Endothelial cell of umbilical vein (primary cell): ENCODE data around the gene MAST4. TPM values are rescaled to one million over a fixed set of nuclear protein-coding genes. Genes with fewer than 3 reads are reported as not detected.

Experiments used
- BruUV-seq: library from RNA; stranded (reverse); fragments of 400-500 nt; replicated peaks from 2 replicates; lab custom pipeline; 2021; lab: Mats Ljungman, UMichigan
- CTCF ChIA-PET: fragments of 300-600, 350-600 bp; sonication (Branson Sonifier 250); formaldehyde crosslinking; loops from one replicate; lab custom pipeline; 2021; ENCODE audit warnings: antibody characterized with exemption, inconsistent platforms; lab: Charles Lee
- POLR2A ChIA-PET: fragments of 300-600, 350-600 bp; sonication (Branson Sonifier 250); formaldehyde crosslinking; loops from one replicate; lab custom pipeline; 2021; ENCODE audit warnings: antibody characterized with exemption, inconsistent platforms; lab: Charles Lee
- DNase-seq: peaks from one replicate; pipeline ENCODE4 v3.0.0-alpha.2; 2011; ENCODE audit warnings: low read depth, low spot score
- FAIRE-seq: peaks from 2 replicates; lab custom pipeline; 2011; peaks lifted over from hg19 to GRCh38; lab: Jason Lieb, UNC
- H2AFZ ChIP-seq: 2 replicates; pipeline ENCODE4 v1.6.0; 2012; ENCODE audit warnings: low read depth, low read length, control low read depth, inconsistent platforms
- H3K27ac ChIP-seq: 2 replicates; pipeline ENCODE4 v1.5.1; 2011; ENCODE audit warnings: low read depth, mild to moderate bottlenecking, control low read depth, low read length, moderate library complexity; ENCODE audit not compliant: insufficient read depth
- H3K27me3 ChIP-seq, 2 experiments: 2 replicates each; pipeline versions ENCODE4 v1.6.0 to v1.6.1; 2011; ENCODE audit warnings: low read length in 2 of 2, mixed read lengths in 1 of 2; ENCODE audit not compliant: control insufficient read depth in 2 of 2, insufficient read depth in 2 of 2
- H3K36me3 ChIP-seq, 2 experiments: 2 replicates in 1 of 2; 3 replicates in 1 of 2; pipeline ENCODE4 v1.5.1; 2011; ENCODE audit warnings: low read length in 2 of 2, mild to moderate bottlenecking in 1 of 2, moderate library complexity in 1 of 2; ENCODE audit not compliant: control insufficient read depth in 2 of 2, insufficient read depth in 2 of 2; ENCODE audit errors: extremely low read depth in 1 of 2
- H3K4me1 ChIP-seq: 3 replicates; pipeline ENCODE4 v1.5.1; 2011; ENCODE audit warnings: mild to moderate bottlenecking, low read length; ENCODE audit not compliant: control insufficient read depth, insufficient read depth; ENCODE audit errors: extremely low read depth
- H3K4me2 ChIP-seq: 2 replicates; pipeline ENCODE4 v1.6.1; 2011; ENCODE audit warnings: low read length, control low read depth, mixed read lengths; ENCODE audit not compliant: insufficient read depth
- H3K4me3 ChIP-seq, 3 experiments: fragments of 200-600 bp in 1 of 3; sonication (generic), shearing (Covaris generic) in 1 of 3; replicated peaks in 1 of 3; 2 replicates each; pipeline ENCODE4 v1.5.1; 2011 to 2016; ENCODE audit warnings: control low read depth in 3 of 3, low read length in 3 of 3, mild to moderate bottlenecking in 2 of 3, inconsistent platforms in 1 of 3, low read depth in 1 of 3, moderate library complexity in 1 of 3; ENCODE audit not compliant: insufficient read depth in 1 of 3
- H3K79me2 ChIP-seq: 2 replicates; pipeline ENCODE4 v1.6.0; 2012; ENCODE audit warnings: low read length, inconsistent platforms; ENCODE audit not compliant: control insufficient read depth, insufficient read depth
- H3K9ac ChIP-seq: replicated peaks from 2 replicates; pipeline ENCODE3; 2011; ENCODE audit warnings: low read length, control low read depth; ENCODE audit not compliant: insufficient read depth; ENCODE audit errors: extremely low read depth
- H3K9me1 ChIP-seq: replicated peaks from 3 replicates; pipeline ENCODE4 v1.6.0; 2011; ENCODE audit warnings: mild to moderate bottlenecking, low read length; ENCODE audit not compliant: control insufficient read depth, insufficient read depth; ENCODE audit errors: extremely low read depth
- H3K9me3 ChIP-seq: replicated peaks from 2 replicates; pipeline ENCODE4 v1.5.1; 2012; ENCODE audit warnings: low read length, inconsistent platforms; ENCODE audit not compliant: control insufficient read depth, insufficient read depth
- H4K20me1 ChIP-seq: replicated peaks from 2 replicates; pipeline ENCODE3; 2011; ENCODE audit warnings: mild to moderate bottlenecking, low read length; ENCODE audit not compliant: control insufficient read depth, insufficient read depth; ENCODE audit errors: extremely low read depth
- CTCF ChIP-seq, 2 donors: IDR thresholded peaks; 1 replicate in 1 of 2; 2 replicates in 1 of 2; pipeline ENCODE4 v1.5.1; 2011; ENCODE audit warnings: low read length in 2 of 2, mild to moderate bottlenecking in 2 of 2, moderate library complexity in 2 of 2, control low read depth in 1 of 2, inconsistent platforms in 1 of 2, low read depth in 1 of 2; ENCODE audit not compliant: insufficient read depth in 1 of 2; ENCODE audit errors: extremely low read depth in 1 of 2
- EZH2 ChIP-seq: IDR thresholded peaks from 2 replicates; pipeline ENCODE4 v1.6.1; 2012; ENCODE audit warnings: borderline replicate concordance, low read depth, mild to moderate bottlenecking, moderate library complexity, low read length, inconsistent platforms; ENCODE audit not compliant: severe bottlenecking
- FOS ChIP-seq: IDR thresholded peaks from 2 replicates; pipeline ENCODE4 v1.6.1; 2011; ENCODE audit warnings: mild to moderate bottlenecking, low read length, moderate library complexity, borderline replicate concordance; ENCODE audit not compliant: insufficient read depth
- GATA2 ChIP-seq: IDR thresholded peaks from 2 replicates; pipeline ENCODE4 v1.7.0; 2011; ENCODE audit warnings: low read depth, mild to moderate bottlenecking, moderate library complexity, mixed read lengths, low read length; ENCODE audit not compliant: insufficient read length, insufficient read depth
- JUN ChIP-seq: IDR thresholded peaks from 2 replicates; pipeline ENCODE4 v1.6.1; 2011; ENCODE audit warnings: borderline replicate concordance, low read depth; ENCODE audit not compliant: insufficient read length, insufficient read depth
- MAX ChIP-seq: IDR thresholded peaks from 2 replicates; pipeline ENCODE4 v1.6.1; 2011; ENCODE audit not compliant: insufficient read depth, insufficient read length
- MYC ChIP-seq: IDR thresholded peaks from one replicate; pipeline ENCODE4 v1.6.1; 2011; ENCODE audit warnings: mild to moderate bottlenecking, low read depth, low read length
- POLR2A ChIP-seq: IDR thresholded peaks from 2 replicates; pipeline ENCODE4 v1.6.1; 2012; ENCODE audit warnings: low read depth, mild to moderate bottlenecking, control low read depth, low read length
- POLR2AphosphoS5 ChIP-seq: IDR thresholded peaks from 2 replicates; pipeline ENCODE4 v1.6.1; 2012; ENCODE audit warnings: low read depth, mild to moderate bottlenecking, control low read depth, low read length, moderate library complexity; ENCODE audit not compliant: insufficient read depth
- dilution Hi-C: fragments of 300-500 bp; cut with MboI; formaldehyde crosslinking; loops from one replicate; pipeline ENCODE4 v1.15.0; 2019; ENCODE audit warnings: low sequenced_read_pairs; ENCODE audit not compliant: extremely low pct_ligation_motif_present
- intact Hi-C: fragments of 100-400 bp; cut with micrococcal nuclease; formaldehyde crosslinking; loops from one replicate; pipeline ENCODE4 v1.10.0; 2022
- polyA plus RNA-seq, 4 experiments: library from polyadenylated mRNA; depleted of rRNA in 3 of 4; stranded (reverse) in 3 of 4; unstranded in 1 of 4; fragments of >200 nt; gene quantifications; 2 replicates each; pipeline versions ENCODE4 v1.2.1 to v1.2.3, GENCODE V29; 2011 to 2012; ENCODE audit warnings: missing spikeins in 1 of 4
- total RNA-seq: library from RNA; stranded (reverse); gene quantifications from 2 replicates; pipeline ENCODE4 v1.2.3, GENCODE V29; 2021

The MAST4 gene
- total and polyA plus RNA-seq, 2 donors (not counting 3 experiments of a cell fraction or from before 2014, with no cell fraction given): 40.2 to 116 TPM

GRCh38 chr5:67152400-67152799 lies 556.2 kb downstream of the MAST4 start:
- H3K9me3 ChIP-seq: no peaks in the 10 kb centered on the region
- no peak for FAIRE-seq
- H3K36me3 ChIP-seq: peaks cover 25 to 48% of the 10 kb centered on the region in 2 experiments
- TF ChIP-seq JUN (no peak), MAX (no peak), POLR2AphosphoS5 (no peak), FOS (no peak), CTCF (IDR thresholded peaks at IDR 0.05; ENCODE audit: extremely low read depth in 1 of 2, insufficient read depth in 1 of 2, low read depth in 1 of 2, low read length in 2 of 2) (no peak), POLR2A (no peak), GATA2 (no peak), MYC (no peak), EZH2 (no peak)
- POLR2A ChIA-PET: no interaction called here
- intact Hi-C loops (loop anchor here (10.0 kb wide), 1 partner anchor 348 kb away; no protein-coding TSS in a partner anchor), dilution Hi-C loops (loop anchor here (25.0 kb wide), 1 partner anchor 1110 kb away; no protein-coding TSS in a partner anchor)
- H3K4me3 ChIP-seq: no peak overlapping the region
- no peak overlapping the region for H2AFZ ChIP-seq
- H3K4me1 ChIP-seq: no peaks in the 10 kb centered on the region
- no peak overlapping the region for H3K4me2 ChIP-seq
- no peak overlapping the region for H3K9ac ChIP-seq
- no peaks in the 10 kb centered on the region for H3K27me3 ChIP-seq
- no peaks in the 10 kb centered on the region for H4K20me1 ChIP-seq
- no peak for DNase-seq
- no peaks in the 10 kb centered on the region for H3K79me2 ChIP-seq
- no peaks in the 10 kb centered on the region for H3K9me1 ChIP-seq
- H3K27ac ChIP-seq: no peak overlapping the region
- CTCF ChIA-PET: no interaction called here
- no TSS peak for BruUV-seq
